Measurements from ENCODE around the gene RPRD1B.

GRCh38 chr20:38117635-38118034 is 84.1 kb downstream of the RPRD1B start:
- TF ChIP-seq POLR2AphosphoS5 (IDR thresholded peaks at IDR 0.05) (no peak), POLR2A (IDR thresholded peaks at IDR 0.05) (no peak), CTCF (IDR thresholded peaks at IDR 0.05) (no peak)
